GM12878 (cell line): ENCODE results near the gene GPC5.

Experiments used
- POLR2AphosphoS5 ChIP-seq: IDR thresholded peaks from 2 replicates; pipeline ENCODE4 v1.6.1; 2011; ENCODE audit warnings: mild to moderate bottlenecking, low read length, inconsistent platforms
- RAD51 ChIP-seq: fragments of 450-650 bp; IDR thresholded peaks from 2 replicates; pipeline ENCODE4 v1.6.1; 2016; ENCODE audit warnings: moderate library complexity, mild to moderate bottlenecking, inconsistent platforms
- SIN3A ChIP-seq: IDR thresholded peaks from 2 replicates; pipeline ENCODE4 v1.6.1; 2012; ENCODE audit warnings: low read depth, low read length, improper control_type of control experiment
- TAF1 ChIP-seq: IDR thresholded peaks from 2 replicates; pipeline ENCODE4 v1.6.1; 2011; ENCODE audit warnings: mild to moderate bottlenecking, low read depth, low read length, borderline replicate concordance
- TARDBP ChIP-seq: IDR thresholded peaks from 2 replicates; pipeline ENCODE4 v1.6.1; 2016; ENCODE audit warnings: borderline replicate concordance
- YY1 ChIP-seq: IDR thresholded peaks from 2 replicates; pipeline ENCODE4 v1.6.1; 2011; ENCODE audit warnings: low read depth, mild to moderate bottlenecking, low read length
- ZSCAN29 ChIP-seq: fragments of 450-650 bp; IDR thresholded peaks from 2 replicates; pipeline ENCODE4 v1.6.1; 2017; ENCODE audit warnings: mild to moderate bottlenecking, moderate library complexity
- TF ChIP-seq, protein P1 (sequence below): fragments of 450-650 bp; IDR thresholded peaks from 2 replicates; pipeline ENCODE4 v1.6.1; 2017; ENCODE audit warnings: low read depth, mild to moderate bottlenecking, moderate library complexity

DNA sequence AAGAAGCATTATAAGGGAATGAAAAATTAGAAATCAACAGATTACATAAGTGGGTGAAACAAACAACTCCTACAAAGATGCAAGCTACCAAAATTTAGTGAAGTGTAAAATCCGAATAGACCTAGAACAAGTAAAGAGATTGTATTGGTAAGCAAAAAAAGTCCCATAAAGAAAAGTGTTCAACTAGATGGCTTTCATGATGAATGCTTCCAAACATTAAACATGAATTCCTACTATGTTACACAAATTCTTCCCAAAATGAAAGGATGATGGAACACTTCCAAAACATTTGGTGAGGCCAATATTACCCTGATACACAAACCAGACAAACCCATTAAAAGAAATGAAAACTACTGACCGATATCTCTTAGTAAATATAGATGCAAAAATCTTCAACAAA is 139.0 kb downstream of the GPC5 start:
- TF ChIP-seq RAD51, result no peak
- TF ChIP-seq TARDBP, result no peak
- TF ChIP-seq YY1, result no peak
- TF ChIP-seq, protein P1, sequence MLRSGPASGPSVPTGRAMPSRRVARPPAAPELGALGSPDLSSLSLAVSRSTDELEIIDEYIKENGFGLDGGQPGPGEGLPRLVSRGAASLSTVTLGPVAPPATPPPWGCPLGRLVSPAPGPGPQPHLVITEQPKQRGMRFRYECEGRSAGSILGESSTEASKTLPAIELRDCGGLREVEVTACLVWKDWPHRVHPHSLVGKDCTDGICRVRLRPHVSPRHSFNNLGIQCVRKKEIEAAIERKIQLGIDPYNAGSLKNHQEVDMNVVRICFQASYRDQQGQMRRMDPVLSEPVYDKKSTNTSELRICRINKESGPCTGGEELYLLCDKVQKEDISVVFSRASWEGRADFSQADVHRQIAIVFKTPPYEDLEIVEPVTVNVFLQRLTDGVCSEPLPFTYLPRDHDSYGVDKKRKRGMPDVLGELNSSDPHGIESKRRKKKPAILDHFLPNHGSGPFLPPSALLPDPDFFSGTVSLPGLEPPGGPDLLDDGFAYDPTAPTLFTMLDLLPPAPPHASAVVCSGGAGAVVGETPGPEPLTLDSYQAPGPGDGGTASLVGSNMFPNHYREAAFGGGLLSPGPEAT, result no peak
- no peak for TF ChIP-seq SIN3A
- no peak for TF ChIP-seq POLR2AphosphoS5
- no peak for TF ChIP-seq TAF1
- no peak for TF ChIP-seq ZSCAN29
